ENCODE measurements around the gene ATG2B. TPM values are rescaled to one million over a fixed set of nuclear protein-coding genes. Genes with fewer than 3 reads are reported as not detected.

ATG2B gene
- polyA plus RNA-seq, 2 of the 4 experiments (the other 2 are of a cell fraction): 7.1 to 17.0 TPM

- no peak for TF ChIP-seq CTCF (IDR thresholded peaks at IDR 0.05)
- no peak for TF ChIP-seq EHMT2 (IDR thresholded peaks at IDR 0.05; ENCODE audit: low read depth)
These were observed 133.8 kb downstream of the ATG2B start (continued) for GRCh38 chr14:96229315-96229714.

Small RNAs within 50 kb of the gene (small RNA-seq; reads per million reads assigned to genes)
- gene RNU2-33P: 0 to 0.69 (median 0.18) reads per million in 6 experiments

Other genes with a start within 250 kb of the ATG2B start
- gene BDKRB2, start 158.5 kb downstream of the ATG2B start, polyA plus RNA-seq (2011; rRNA removed): 21.6 and 26.6 TPM in 2 replicates
- 12.1 to 19.6 TPM (median 13.9 TPM) in 3 replicates for gene BDKRB2, start 158.5 kb downstream of the ATG2B start, polyA plus RNA-seq (2017; fragmentation: RNase III; extraction: RNeasy Plus Mini Kit Qiagen cat#74134 plus additional on column Dnase treatment)
- 3.3 and 3.5 TPM in 2 replicates for gene BDKRB1, start 107.1 kb downstream of the ATG2B start, polyA plus RNA-seq (2011; rRNA removed)
- gene BDKRB1, start 107.1 kb downstream of the ATG2B start, polyA plus RNA-seq (2017; fragmentation: RNase III; extraction: RNeasy Plus Mini Kit Qiagen cat#74134 plus additional on column Dnase treatment): 2.6 to 3.3 TPM (median 2.8 TPM) in 3 replicates
- 36.6 and 57.8 TPM in 2 replicates for gene GSKIP, start 185 bp upstream of the ATG2B start, polyA plus RNA-seq (2011; rRNA removed)
- 25.9 to 31.8 TPM (median 30.9 TPM) in 3 replicates for gene GSKIP, start 185 bp upstream of the ATG2B start, polyA plus RNA-seq (2017; fragmentation: RNase III; extraction: RNeasy Plus Mini Kit Qiagen cat#74134 plus additional on column Dnase treatment)
- 5.4 and 5.5 TPM in 2 replicates for gene AK7, start 28.8 kb upstream of the ATG2B start, polyA plus RNA-seq (2011; rRNA removed)
- gene AK7, start 28.8 kb upstream of the ATG2B start, polyA plus RNA-seq (2017; fragmentation: RNase III; extraction: RNeasy Plus Mini Kit Qiagen cat#74134 plus additional on column Dnase treatment): 3.2 to 4.9 TPM (median 3.3 TPM) in 3 replicates
- 236 and 273 TPM in 2 replicates for gene PAPOLA, start 139.0 kb upstream of the ATG2B start, polyA plus RNA-seq (2011; rRNA removed)
- gene PAPOLA, start 139.0 kb upstream of the ATG2B start, polyA plus RNA-seq (2017; fragmentation: RNase III; extraction: RNeasy Plus Mini Kit Qiagen cat#74134 plus additional on column Dnase treatment): 105 to 116 TPM (median 107 TPM) in 3 replicates